HG03460 (cell line): ENCODE measurements around the gene INTU.
"Not testable (repeated sequence)": the region's sequence is repeated elsewhere in the genome, so short reads cannot be mapped to it uniquely, and the experiment has no call there.

ENCODE experiments used
- ATAC-seq: cut with Tn5 transposase; IDR thresholded peaks from one replicate; pipeline ENCODE4 v1.9.1; 2021; ENCODE audit not compliant: unreplicated experiment

Gene INTU

GRCh38 chr4:127642169-127642568, 9.4 kb downstream of the INTU start:
- no peak for ATAC-seq

- ATAC-seq, result no peak
Measured at GRCh38 chr4:127643791-127644190, 11.0 kb downstream of the INTU start.

- ATAC-seq, result no peak
Measured at GRCh38 chr4:127648061-127648460, 15.3 kb downstream of the INTU start.

- not testable (repeated sequence) for ATAC-seq
Measured at GRCh38 chr4:127655590-127655989, 22.8 kb downstream of the INTU start.

- no peak for ATAC-seq
Measured at GRCh38 chr4:127656047-127656680, 23.4 kb downstream of the INTU start.

- no peak for ATAC-seq
Measured at GRCh38 chr4:127660284-127660885, 27.6 kb downstream of the INTU start.

- no peak for ATAC-seq
Measured at GRCh38 chr4:127667116-127667515, 34.4 kb downstream of the INTU start.

- no peak for ATAC-seq
Measured at GRCh38 chr4:127667772-127668171, 35.0 kb downstream of the INTU start.

- no peak for ATAC-seq
Measured at GRCh38 chr4:127668770-127669169, 36.0 kb downstream of the INTU start.

GRCh38 chr4:127669691-127670090, 36.9 kb downstream of the INTU start:
- no peak for ATAC-seq

GRCh38 chr4:127672111-127672510, 39.4 kb downstream of the INTU start:
- no peak for ATAC-seq

GRCh38 chr4:127685292-127685691, 52.5 kb downstream of the INTU start:
- no peak for ATAC-seq

- no peak for ATAC-seq
Measured at GRCh38 chr4:127686658-127687057, 53.9 kb downstream of the INTU start.

GRCh38 chr4:127687580-127687979, 54.8 kb downstream of the INTU start:
- no peak for ATAC-seq

GRCh38 chr4:127698789-127699200, 66.0 kb downstream of the INTU start:
- peak; percentile 100 for ATAC-seq

- no peak for ATAC-seq
Measured at GRCh38 chr4:127708985-127709384, 76.2 kb downstream of the INTU start.

- ATAC-seq, result no peak
Measured at GRCh38 chr4:127709456-127709855, 76.7 kb downstream of the INTU start.

- ATAC-seq, result no peak
Measured at GRCh38 chr4:127730142-127730913, 97.6 kb downstream of the INTU start, which contains the start of gene SLC25A31. SLC25A31 (plus strand) TSS chr4:127730400; CDS start chr4:127730546, 146 bp downstream.

- ATAC-seq, result no peak
Measured at GRCh38 chr4:127731406-127731805, 98.6 kb downstream of the INTU start.

- peak; percentile 72 for ATAC-seq
Measured at GRCh38 chr4:127732623-127733328, 100.0 kb downstream of the INTU start.

GRCh38 chr4:127734976-127735375, 102.2 kb downstream of the INTU start:
- ATAC-seq, result no peak
